NCI-H1048 (cell line): ENCODE data around the gene RIMKLB.
A peak's percentile ranks its signal among the peaks of the same experiment; 100 is the strongest.

Experiments
- DNase-seq: peaks from one replicate; lab custom pipeline; 2025; lab: John Stamatoyannopoulos, UW

RIMKLB gene

GRCh38 chr12:8697476-8698131 lies at the start of gene RIMKLB:
Gene RIMKLB, plus strand, starts transcription at chr12:8697991. Its CDS starts 15,876 bp downstream, at chr12:8713867.
- peak; percentile 74 for DNase-seq

DNA sequence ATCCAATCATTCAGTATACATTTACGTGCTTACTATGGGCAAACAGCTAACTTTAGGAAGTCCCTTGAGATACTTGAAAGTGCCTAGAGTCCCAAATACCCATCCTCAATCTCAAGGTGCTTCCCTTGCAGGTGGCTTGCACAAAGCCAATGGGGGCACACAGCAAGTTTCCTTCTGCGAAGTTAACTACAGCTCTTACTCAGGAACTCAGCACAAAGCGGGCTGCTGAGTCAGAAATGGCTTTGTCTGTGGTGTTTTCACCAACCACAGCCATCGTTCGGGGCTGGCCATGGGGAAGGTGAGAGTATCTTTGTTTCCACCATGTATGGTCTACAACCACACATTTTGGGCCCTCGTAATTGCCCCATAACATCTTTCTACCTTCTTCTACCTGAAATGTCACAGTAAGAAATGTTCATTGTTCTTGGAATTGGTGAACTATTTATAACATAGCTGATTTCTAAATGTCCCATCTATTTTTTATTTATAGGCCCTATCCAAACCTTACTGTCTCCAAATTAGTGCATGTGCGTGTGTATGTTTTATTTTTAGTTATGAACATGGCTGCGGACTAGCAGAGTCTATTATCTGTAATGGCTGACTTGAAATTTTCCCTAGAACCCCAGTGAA lies 49.1 kb upstream of the RIMKLB start:
- no peak for DNase-seq

DNA sequence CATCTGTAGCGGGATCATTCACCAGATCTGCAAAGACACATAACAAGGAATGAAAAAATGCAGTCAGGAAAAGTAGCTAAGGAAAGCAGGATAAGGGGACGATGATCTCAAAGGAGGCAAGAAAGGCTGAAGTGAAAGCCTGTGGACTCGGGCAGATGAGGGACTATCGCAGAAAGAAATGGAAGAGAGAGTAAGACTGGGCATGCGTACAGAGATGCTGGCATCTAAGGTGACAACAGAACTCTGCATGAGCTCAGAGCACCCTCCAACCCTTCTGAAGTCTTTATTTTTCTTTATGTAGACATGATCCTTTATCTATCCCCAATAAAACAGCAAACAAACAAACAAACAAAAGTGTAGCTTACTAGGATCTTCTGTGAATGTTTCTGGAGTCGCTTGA lies 42.4 kb upstream of the RIMKLB start:
- DNase-seq, result no peak

- no peak for DNase-seq
These were observed 39.4 kb upstream of the RIMKLB start for GRCh38 chr12:8658346-8658745.

DNA sequence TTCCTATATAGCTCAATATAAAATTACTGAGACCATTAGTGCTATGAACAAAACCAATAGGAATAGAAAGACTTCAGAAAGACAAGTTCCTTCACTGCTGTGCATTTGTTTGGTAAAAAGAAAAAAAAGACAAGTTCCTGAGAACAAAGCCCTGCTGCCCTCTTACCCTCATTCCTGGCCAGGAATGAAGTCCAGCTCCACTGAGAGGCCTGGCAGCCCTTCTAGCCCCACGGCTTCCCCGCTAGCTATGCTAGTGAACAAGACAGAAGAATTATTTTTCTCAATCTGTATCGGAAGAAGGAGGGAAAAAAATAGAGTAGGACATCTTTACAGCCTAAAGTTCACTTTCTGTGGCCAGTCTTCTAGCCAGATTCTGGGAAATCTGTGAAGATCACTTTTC lies 36.8 kb upstream of the RIMKLB start:
- no peak for DNase-seq

GRCh38 chr12:8661751-8662150 lies 36.0 kb upstream of the RIMKLB start:
- no peak for DNase-seq

GRCh38 chr12:8662593-8662992 lies 35.2 kb upstream of the RIMKLB start, which contains the start of gene MFAP5:
Gene MFAP5, minus strand, starts transcription at chr12:8662826. Its CDS starts 722 bp downstream, at chr12:8662104.
- DNase-seq, result no peak

DNA sequence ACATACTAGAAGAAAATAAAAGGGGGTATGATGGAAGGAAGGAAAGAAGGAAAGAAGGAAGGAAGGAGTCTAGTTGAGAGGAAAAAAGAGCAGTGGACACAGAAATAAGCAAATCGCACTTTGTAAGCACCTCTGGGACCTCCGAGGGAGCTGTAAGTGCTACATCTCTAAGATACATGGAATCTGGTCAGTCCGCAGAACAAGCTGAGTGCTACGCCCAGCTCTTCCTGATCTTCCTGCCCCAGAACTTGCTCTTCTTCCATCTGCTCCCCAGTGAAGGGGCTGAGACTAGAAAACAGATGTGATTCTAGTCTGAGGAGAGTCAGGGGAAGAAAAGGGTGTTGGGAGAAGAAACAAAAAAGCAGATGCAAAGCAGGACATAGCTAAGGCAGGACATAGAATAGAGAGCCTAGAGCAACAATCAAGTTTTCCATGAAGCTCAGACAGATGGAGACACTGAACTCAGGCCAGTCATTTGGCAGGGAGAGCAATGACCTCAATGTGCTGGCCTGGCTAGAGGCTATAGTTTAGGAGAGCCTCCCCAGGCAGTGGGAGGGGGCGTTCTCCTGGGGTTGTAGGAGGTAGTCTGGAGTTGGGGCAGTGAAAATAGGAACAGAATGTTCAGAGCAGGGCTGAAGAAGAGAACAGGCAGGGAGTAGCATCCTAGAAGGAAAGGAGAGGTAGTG lies 33.4 kb upstream of the RIMKLB start:
- DNase-seq, result no peak

- DNase-seq, result no peak
These were observed 32.0 kb upstream of the RIMKLB start for GRCh38 chr12:8665759-8666158.

- no peak for DNase-seq
These were observed 30.5 kb upstream of the RIMKLB start for GRCh38 chr12:8667270-8667669.

DNA sequence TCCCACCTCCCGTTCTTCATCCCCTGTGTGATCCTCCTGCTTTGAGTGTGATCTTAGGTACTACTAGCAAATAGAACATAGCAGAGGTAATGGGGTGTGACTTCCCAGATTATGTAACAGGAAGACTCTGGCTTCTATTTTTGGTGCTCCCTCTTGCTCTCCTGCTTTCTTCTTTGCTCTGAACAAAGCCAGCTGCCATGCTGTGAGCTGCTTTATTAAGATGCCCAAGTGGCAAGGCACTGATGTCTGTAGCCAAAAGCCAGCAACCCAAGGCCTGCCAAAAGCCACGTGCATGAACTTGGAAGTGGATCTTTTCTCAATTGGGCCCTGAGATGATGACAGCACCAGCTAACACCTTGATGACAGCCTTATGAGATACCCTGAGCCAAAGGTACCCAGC lies 29.4 kb upstream of the RIMKLB start:
- DNase-seq, result no peak

DNA sequence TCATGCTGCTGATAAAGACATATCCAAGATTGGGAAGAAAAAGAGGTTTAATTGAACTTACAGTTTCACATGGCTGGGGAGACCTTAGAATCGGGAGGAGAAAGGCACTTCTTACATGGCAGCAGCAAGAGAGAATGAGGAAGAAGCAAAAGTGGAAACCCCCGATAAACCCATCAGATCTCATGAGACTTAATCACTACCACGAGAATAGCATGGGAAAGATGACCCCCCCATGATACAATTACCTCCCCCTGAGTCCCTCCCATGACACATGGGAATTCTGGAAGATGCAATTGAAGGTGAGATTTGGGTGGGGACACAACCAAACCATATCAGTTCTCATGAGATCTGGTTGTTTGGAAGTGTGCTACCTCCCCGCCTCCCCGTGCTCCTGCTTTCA lies 25.4 kb upstream of the RIMKLB start:
- no peak for DNase-seq

DNA sequence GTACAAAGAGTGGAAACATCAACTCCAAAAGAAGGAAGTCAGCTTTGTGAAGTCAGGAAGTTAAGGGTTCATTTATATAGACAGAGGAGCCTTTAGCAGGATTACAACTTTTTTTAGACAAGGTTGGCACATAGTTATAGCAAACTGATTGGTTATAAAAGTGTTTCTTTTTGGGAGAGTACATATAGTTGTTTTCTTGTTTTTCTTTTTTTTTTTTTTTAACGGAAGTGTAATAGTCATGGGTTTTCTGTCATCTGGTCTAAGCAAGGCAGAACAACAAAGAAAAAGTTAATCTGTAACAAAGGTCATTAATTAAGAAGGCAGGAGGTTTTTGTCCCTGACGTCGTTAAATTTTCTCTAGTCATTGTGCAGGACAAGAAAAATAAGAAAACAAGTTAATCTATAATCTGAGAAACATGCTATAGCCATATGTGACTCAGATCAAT lies 22.2 kb upstream of the RIMKLB start:
- DNase-seq, result no peak

DNA sequence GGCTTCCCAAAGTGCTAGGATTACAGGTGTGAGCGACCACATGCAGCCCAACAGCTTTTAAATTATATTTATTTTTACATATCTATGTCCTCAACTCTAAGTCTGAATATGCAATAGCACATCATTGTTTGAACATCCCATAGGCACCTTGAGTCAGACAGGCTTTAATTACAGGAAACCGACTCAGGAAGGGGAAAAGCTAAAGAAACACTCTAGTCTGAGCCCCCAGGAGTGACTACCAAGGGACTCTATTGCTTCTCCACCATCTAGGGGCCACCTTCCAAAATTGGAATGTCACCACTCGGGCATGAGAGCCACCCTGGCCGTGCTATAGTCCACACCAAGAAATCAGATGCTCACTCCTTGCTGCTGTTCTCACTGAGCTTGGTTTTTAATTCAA lies 21.1 kb upstream of the RIMKLB start:
- no peak for DNase-seq

DNA sequence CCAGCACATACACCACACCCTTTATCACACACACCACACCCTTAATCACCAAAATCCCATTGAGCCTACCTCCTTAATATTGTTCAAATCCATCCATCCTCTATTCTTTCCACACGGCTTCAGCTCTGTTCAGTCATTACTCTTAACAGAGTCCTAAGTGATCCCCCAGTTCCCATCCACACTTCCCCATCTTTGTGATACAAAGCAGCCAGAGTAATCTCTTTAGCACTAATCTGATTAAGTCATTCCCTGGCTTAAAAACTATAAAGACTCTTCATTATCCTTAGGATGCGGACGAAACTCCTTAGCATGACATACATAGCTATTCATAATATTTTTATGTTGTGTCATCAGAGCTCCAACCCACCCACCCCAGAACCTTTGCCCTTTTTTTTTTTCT lies 20.4 kb upstream of the RIMKLB start:
- DNase-seq, result no peak

GRCh38 chr12:8678661-8679111 lies 19.1 kb upstream of the RIMKLB start:
- no peak for DNase-seq

- DNase-seq, result no peak
These were observed 17.3 kb upstream of the RIMKLB start for GRCh38 chr12:8680533-8680932.

GRCh38 chr12:8681129-8681884 lies 16.5 kb upstream of the RIMKLB start:
- DNase-seq, result no peak

- no peak for DNase-seq
These were observed 12.7 kb upstream of the RIMKLB start for GRCh38 chr12:8685051-8685450.

- DNase-seq, result no peak
These were observed 9.8 kb upstream of the RIMKLB start for GRCh38 chr12:8687846-8688601.

DNA sequence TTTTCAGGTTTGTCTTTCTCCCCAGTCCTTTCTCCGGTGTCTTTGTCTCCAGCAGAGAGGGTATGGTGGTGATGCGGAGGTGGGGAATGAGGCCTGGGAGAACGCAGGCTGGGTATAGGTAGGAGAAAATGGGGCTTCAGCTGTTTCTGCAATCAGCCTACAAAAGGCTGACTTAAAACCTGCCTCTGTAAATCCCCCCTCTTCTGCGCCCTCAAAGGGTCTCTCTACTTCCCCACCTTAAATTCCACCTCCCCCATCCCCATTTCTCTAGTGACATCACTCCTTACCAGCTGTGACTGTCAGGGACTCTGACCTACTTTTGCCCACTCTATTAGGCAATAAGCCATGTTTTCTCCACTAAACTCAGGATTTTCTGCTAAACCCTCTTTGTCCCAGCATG lies 8.1 kb upstream of the RIMKLB start:
- no peak for DNase-seq

- DNase-seq, result no peak
These were observed 5.2 kb upstream of the RIMKLB start for GRCh38 chr12:8692573-8692972.
